DMS 273 (cell line): Measurements from ENCODE around the gene ROBO3.

Experiments used
- DNase-seq: peaks from one replicate; lab custom pipeline; 2025; ENCODE audit not compliant: unreplicated experiment; lab: John Stamatoyannopoulos, UW

Gene ROBO3

GRCh38 chr11:124841840-124842239, 23.4 kb upstream of the ROBO3 start:
- peak; percentile 6 for DNase-seq

GRCh38 chr11:124842305-124842704, 22.9 kb upstream of the ROBO3 start:
- DNase-seq, result peak; percentile 34

- peak; percentile 41 for DNase-seq
These were observed 21.7 kb upstream of the ROBO3 start for GRCh38 chr11:124843616-124843910.

- no peak for DNase-seq
These were observed 20.6 kb upstream of the ROBO3 start for GRCh38 chr11:124844664-124845079.

- DNase-seq, result no peak
These were observed 19.1 kb upstream of the ROBO3 start for GRCh38 chr11:124846070-124846673.

- DNase-seq, result no peak
These were observed 6.1 kb upstream of the ROBO3 start for GRCh38 chr11:124859171-124859570.

GRCh38 chr11:124861670-124862069, 3.6 kb upstream of the ROBO3 start:
- DNase-seq, result no peak

- DNase-seq, result no peak
These were observed 2.0 kb upstream of the ROBO3 start for GRCh38 chr11:124863137-124863825.

GRCh38 chr11:124863826-124864165, 1.4 kb upstream of the ROBO3 start:
- no peak for DNase-seq

GRCh38 chr11:124864176-124864891, 898 bp upstream of the ROBO3 start:
- DNase-seq, result no peak

- DNase-seq, result no peak
These were observed 396 bp upstream of the ROBO3 start for GRCh38 chr11:124864892-124865180.

- peak; percentile 72 for DNase-seq
These were observed 945 bp downstream of the ROBO3 start for GRCh38 chr11:124865902-124866851.

GRCh38 chr11:124867700-124868099, 2.5 kb downstream of the ROBO3 start:
- DNase-seq, result peak; percentile 69

GRCh38 chr11:124868331-124869274, 3.4 kb downstream of the ROBO3 start:
- DNase-seq, result no peak

- no peak for DNase-seq
These were observed 4.1 kb downstream of the ROBO3 start for GRCh38 chr11:124869331-124869730.

- DNase-seq, result no peak
These were observed 4.7 kb downstream of the ROBO3 start for GRCh38 chr11:124869856-124870387.

- DNase-seq, result no peak
These were observed 5.2 kb downstream of the ROBO3 start for GRCh38 chr11:124870430-124870829.

- no peak for DNase-seq
These were observed 7.0 kb downstream of the ROBO3 start for GRCh38 chr11:124872280-124872679.

GRCh38 chr11:124872741-124873140, 7.5 kb downstream of the ROBO3 start:
- no peak for DNase-seq

- DNase-seq, result peak; percentile 75
These were observed 8.7 kb downstream of the ROBO3 start for GRCh38 chr11:124873951-124874350.
